ENCODE measurements around the gene NEMF.

NEMF gene

GRCh38 chr14:49732896-49733295 is 119.7 kb downstream of the NEMF start:
- no peak for DNase-seq

Data from effector CD4-positive, alpha-beta T cell (primary cell).